GM23338 (cell line): ENCODE measurements around the gene FAM117B. TPM values are rescaled to one million over a fixed set of nuclear protein-coding genes. Genes with fewer than 3 reads are reported as not detected.

Experiments used
- ATAC-seq: fragments of 200-7000 bp; cut with Tn5 transposase; 3 replicates; pipeline ENCODE4 v1.9.1; 2020
- DNase-seq: peaks from one replicate; pipeline ENCODE4 v3.0.0-alpha.2; 2015; ENCODE audit warnings: low spot score
- H2AFZ ChIP-seq: fragments of 200-600 bp; sonication (generic); 2 replicates; pipeline ENCODE4 v1.8.0; 2016; ENCODE audit warnings: antibody characterized with exemption, mild to moderate bottlenecking, moderate library complexity
- H3F3A ChIP-seq: fragments of 200-600 bp; sonication (generic); replicated peaks from 2 replicates; pipeline ENCODE4 v1.8.0; 2017; ENCODE audit warnings: antibody characterized with exemption, mixed run types, low read depth
- H3K27ac ChIP-seq: fragments of 200-600 bp; sonication (generic); 2 replicates; pipeline ENCODE4 v1.6.1; 2016; ENCODE audit warnings: low read depth
- H3K27me3 ChIP-seq: fragments of 200-600 bp; sonication (generic); 2 replicates; pipeline ENCODE4 v1.8.0; 2016; ENCODE audit warnings: mild to moderate bottlenecking, mixed run types, moderate library complexity; ENCODE audit not compliant: insufficient read depth
- H3K36me3 ChIP-seq: fragments of 200-600 bp; sonication (generic); 2 replicates; pipeline ENCODE4 v1.8.0; 2016; ENCODE audit warnings: mild to moderate bottlenecking; ENCODE audit not compliant: insufficient read depth
- H3K4me1 ChIP-seq: fragments of 200-600 bp; sonication (generic); 2 replicates; pipeline ENCODE4 v1.8.0; 2016; ENCODE audit warnings: mild to moderate bottlenecking, moderate library complexity; ENCODE audit not compliant: insufficient read depth
- H3K4me2 ChIP-seq: fragments of 200-600 bp; sonication (generic); 2 replicates; pipeline ENCODE4 v1.7.1; 2017; ENCODE audit warnings: mixed run types
- H3K4me3 ChIP-seq: fragments of 200-600 bp; sonication (generic); 2 replicates; pipeline ENCODE4 v1.6.1; 2016; ENCODE audit warnings: mixed run types
- H3K79me2 ChIP-seq: fragments of 200-600 bp; sonication (generic); replicated peaks from 2 replicates; pipeline ENCODE4 v1.8.0; 2017; ENCODE audit warnings: mild to moderate bottlenecking; ENCODE audit not compliant: insufficient read depth
- H3K9me2 ChIP-seq: fragments of 200-600 bp; sonication (generic); 2 replicates; pipeline ENCODE4 v1.8.0; 2017; ENCODE audit not compliant: insufficient read depth
- H4K20me1 ChIP-seq: fragments of 200-600 bp; sonication (generic); replicated peaks from 2 replicates; pipeline ENCODE4 v1.8.0; 2017; ENCODE audit warnings: mild to moderate bottlenecking; ENCODE audit not compliant: insufficient read depth
- H3K27ac Mint-ChIP-seq: 2 replicates; pipeline ENCODE4 v1.8.0; 2020; ENCODE audit warnings: inconsistent platforms, mild to moderate bottlenecking, moderate library complexity, mixed read lengths
- H3K27me3 Mint-ChIP-seq: 3 replicates; pipeline ENCODE4 v1.8.0; 2022; ENCODE audit warnings: low read depth, mild to moderate bottlenecking, moderate library complexity, mixed read lengths, inconsistent platforms; ENCODE audit not compliant: insufficient read depth, poor library complexity
- H3K36me3 Mint-ChIP-seq: 3 replicates; pipeline ENCODE4 v1.8.0; 2021; ENCODE audit warnings: low read depth, mild to moderate bottlenecking, inconsistent platforms, moderate library complexity, mixed read lengths
- H3K4me1 Mint-ChIP-seq: 3 replicates; pipeline ENCODE4 v1.8.0; 2020; ENCODE audit warnings: mild to moderate bottlenecking, inconsistent platforms, mixed read lengths
- H3K4me3 Mint-ChIP-seq: 3 replicates; pipeline ENCODE4 v1.8.0; 2021; ENCODE audit warnings: moderate library complexity, mild to moderate bottlenecking, inconsistent platforms, mixed read lengths
- H3K9me3 Mint-ChIP-seq: 3 replicates; pipeline ENCODE4 v1.8.0; 2020; ENCODE audit warnings: moderate library complexity, mild to moderate bottlenecking, inconsistent platforms, mixed read lengths
- CREB1 ChIP-seq: fragments of 250-450 bp; sonication (Bioruptor Pico); IDR thresholded peaks from 2 replicates; pipeline ENCODE4 v1.5.0; 2020; ENCODE audit warnings: low read depth, mild to moderate bottlenecking, moderate library complexity
- CTCF ChIP-seq, 2 experiments: fragments of 200-600 bp in 1 of 2; sonication (generic) in 1 of 2; conservative IDR thresholded peaks; 2 replicates each; pipeline versions ENCODE4 v1.5.1 to v1.6.1; 2016 to 2017; ENCODE audit warnings: antibody characterized with exemption in 2 of 2, low read depth in 2 of 2, mild to moderate bottlenecking in 2 of 2, moderate library complexity in 1 of 2
- ETS1 ChIP-seq: IDR thresholded peaks from 2 replicates; pipeline ENCODE4 v1.6.1; 2016; ENCODE audit warnings: antibody characterized with exemption
- EZH2 ChIP-seq: fragments of 200-600 bp; sonication (generic); IDR thresholded peaks from one replicate; pipeline ENCODE4 v1.8.0; 2017; ENCODE audit warnings: antibody characterized with exemption, mild to moderate bottlenecking, low read depth; ENCODE audit not compliant: unreplicated experiment
- EZH2phosphoT487 ChIP-seq: fragments of 200-600 bp; sonication (generic); IDR thresholded peaks from one replicate; pipeline ENCODE4 v1.8.1; 2018; ENCODE audit warnings: antibody characterized with exemption; ENCODE audit not compliant: unreplicated experiment
- JUNB ChIP-seq: IDR thresholded peaks from one replicate; pipeline ENCODE4 v1.6.1; 2016; ENCODE audit warnings: antibody characterized with exemption; ENCODE audit not compliant: unreplicated experiment
- NANOG ChIP-seq: IDR thresholded peaks from 2 replicates; pipeline ENCODE4 v1.6.1; 2016; ENCODE audit warnings: antibody characterized with exemption, borderline replicate concordance
- POLR2AphosphoS5 ChIP-seq: IDR thresholded peaks from 2 replicates; pipeline ENCODE4 v1.6.1; 2016; ENCODE audit warnings: antibody characterized with exemption, low read depth
- REST ChIP-seq: IDR thresholded peaks from one replicate; pipeline ENCODE4 v1.6.1; 2018; ENCODE audit warnings: antibody characterized with exemption; ENCODE audit not compliant: unreplicated experiment
- STAT1 ChIP-seq: IDR thresholded peaks from one replicate; pipeline ENCODE4 v1.6.1; 2016; ENCODE audit warnings: antibody characterized with exemption; ENCODE audit not compliant: unreplicated experiment
- ZNF114 ChIP-seq: fragments of 250-450 bp; sonication (Bioruptor Pico); IDR thresholded peaks from 2 replicates; pipeline ENCODE4 v1.5.0; 2020; ENCODE audit warnings: mild to moderate bottlenecking, moderate library complexity
- ZNF331 ChIP-seq: fragments of 250-450 bp; sonication (Bioruptor Pico); IDR thresholded peaks from 2 replicates; pipeline ENCODE4 v1.5.0; 2020; ENCODE audit warnings: low read depth, mild to moderate bottlenecking, moderate library complexity
- polyA plus RNA-seq: library from polyadenylated mRNA; unstranded; fragments of >200 nt; fragmentation: Nextera tagmentation; extraction: Ambion mirVana; gene quantifications from 2 replicates; pipeline ENCODE4 v1.2.1, GENCODE V29; 2016
- total RNA-seq: library from RNA; depleted of rRNA; stranded (reverse); fragments of >200 nt; shearing (Covaris generic); gene quantifications from 2 replicates; pipeline ENCODE4 v1.2.3, GENCODE V29; 2014

The FAM117B gene
- total and polyA plus RNA-seq, 2 experiments from 2014 or later: 8.4 to 23.0 TPM

DNA sequence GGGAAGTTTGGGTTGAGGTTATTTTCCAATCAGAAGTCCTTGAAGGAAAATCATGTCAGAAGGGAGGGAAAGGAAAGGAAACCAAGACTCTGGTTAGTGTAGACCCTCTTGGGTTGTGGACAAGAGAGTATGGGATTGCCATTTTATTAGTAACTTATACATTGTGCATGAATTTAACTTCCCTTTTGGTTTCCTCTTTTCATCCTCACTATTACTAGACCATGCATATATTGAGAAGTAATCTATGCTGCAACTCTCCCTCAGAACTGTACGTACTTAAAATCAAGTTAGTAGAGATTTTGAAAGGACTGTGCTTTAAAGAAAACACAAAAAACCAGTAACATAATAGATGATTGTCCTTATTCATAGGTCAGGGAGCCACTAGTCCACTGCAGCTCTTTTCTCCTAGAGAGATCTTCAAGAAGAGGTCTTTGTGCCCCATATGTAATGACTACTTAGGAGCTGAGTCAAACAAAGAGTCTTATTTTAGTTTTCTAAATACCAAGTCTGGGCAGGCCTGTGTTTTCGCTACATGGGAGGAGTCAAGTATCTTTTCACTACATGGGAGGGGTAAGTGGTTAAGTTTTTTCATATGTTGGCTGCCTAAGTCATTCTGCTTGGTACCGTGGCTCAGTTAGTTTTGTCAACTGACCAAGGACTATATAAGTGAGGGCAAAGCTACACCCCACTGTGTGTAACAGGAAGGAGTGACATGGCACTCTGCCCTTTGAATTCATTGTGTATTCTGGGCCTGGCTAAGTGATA lies 25.2 kb upstream of the FAM117B start:
- DNase-seq (no peak), ATAC-seq (no peak)
- Histone ChIP-seq H3K4me3 (no peak overlapping the region), H3K27me3 (no peaks in the 10 kb centered on the region), H4K20me1 (no peaks in the 10 kb centered on the region), H3K4me1 (no peaks in the 10 kb centered on the region), H2AFZ (no peak overlapping the region), H3K36me3 (no peaks in the 10 kb centered on the region), H3F3A (no peaks in the 10 kb centered on the region), H3K4me2 (no peak overlapping the region), H3K9me2 (no peaks in the 10 kb centered on the region), H3K27ac (no peak overlapping the region), H3K79me2 (no peaks in the 10 kb centered on the region)
- H3K4me1 Mint-ChIP-seq: peaks cover 3% of the 10 kb centered on the region; the same call in 1 of the 3 replicates
- no peaks in the 10 kb centered on the region for H3K36me3 Mint-ChIP-seq
- H3K4me3 Mint-ChIP-seq: no peak overlapping the region
- H3K27ac Mint-ChIP-seq: no peak overlapping the region
- TF ChIP-seq ZNF114 (CRISPR knock-in tag): no peak
- no peak for TF ChIP-seq REST
- no peak for TF ChIP-seq ETS1
- no peak for TF ChIP-seq STAT1
- H3K27me3 Mint-ChIP-seq: no peaks in the 10 kb centered on the region
- no peaks in the 10 kb centered on the region for H3K9me3 Mint-ChIP-seq

DNA sequence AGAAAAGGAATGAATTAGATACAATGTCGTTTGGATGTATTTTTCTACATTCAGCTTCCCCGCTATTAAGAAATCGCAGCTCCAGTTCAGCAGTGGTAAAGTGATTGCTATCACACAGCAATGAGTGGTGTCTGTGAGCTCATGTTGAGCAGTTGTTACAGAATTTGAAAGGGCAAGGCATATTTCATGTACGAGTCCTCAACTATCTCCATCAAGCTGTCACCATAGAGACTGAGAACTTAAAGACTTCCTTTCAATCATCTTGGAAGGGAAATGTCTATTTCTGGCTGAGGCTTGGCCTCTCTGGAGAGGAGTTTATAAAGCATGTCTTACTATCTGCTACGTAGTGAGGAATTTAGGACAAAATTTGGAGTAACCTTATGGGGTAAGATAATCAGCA lies 24.4 kb upstream of the FAM117B start:
- H3K4me3 Mint-ChIP-seq: no peak overlapping the region
- no peak for DNase-seq
- H3K27me3 ChIP-seq: no peaks in the 10 kb centered on the region
- H3K36me3 ChIP-seq: no peaks in the 10 kb centered on the region
- no peaks in the 10 kb centered on the region for H3K4me1 ChIP-seq
- no peak overlapping the region for H3K27ac Mint-ChIP-seq
- H3K9me2 ChIP-seq: no peaks in the 10 kb centered on the region
- H3K4me1 Mint-ChIP-seq: peaks cover 3% of the 10 kb centered on the region; the same call in 1 of the 3 replicates
- H3K4me2 ChIP-seq: no peak overlapping the region
- H3K27ac ChIP-seq: no peak overlapping the region
- no peak for ATAC-seq
- no peaks in the 10 kb centered on the region for H4K20me1 ChIP-seq
- no peak overlapping the region for H2AFZ ChIP-seq
- no peaks in the 10 kb centered on the region for H3F3A ChIP-seq
- no peak overlapping the region for H3K4me3 ChIP-seq
- no peaks in the 10 kb centered on the region for H3K27me3 Mint-ChIP-seq
- H3K36me3 Mint-ChIP-seq: no peaks in the 10 kb centered on the region
- no peaks in the 10 kb centered on the region for H3K79me2 ChIP-seq
- H3K9me3 Mint-ChIP-seq: no peaks in the 10 kb centered on the region
- no peak for TF ChIP-seq ZNF114 (CRISPR knock-in tag)
- no peak for TF ChIP-seq REST
- no peak for TF ChIP-seq CREB1 (CRISPR knock-in tag)
- no peak for TF ChIP-seq ZNF331 (CRISPR knock-in tag)
- no peak for TF ChIP-seq ETS1
- no peak for TF ChIP-seq CTCF (conservative IDR thresholded peaks at IDR 0.05; ENCODE audit: low read depth in 2 of 2)
- no peak for TF ChIP-seq JUNB
- TF ChIP-seq NANOG: no peak
- no peak for TF ChIP-seq EZH2phosphoT487
- TF ChIP-seq POLR2AphosphoS5: no peak
- TF ChIP-seq EZH2: no peak
- TF ChIP-seq STAT1: no peak
